Muscle layer of colon (tissue), 2 donors: Measurements from ENCODE around the gene IFIT2.
"Not testable (repeated sequence)": the region's sequence is repeated elsewhere in the genome, so short reads cannot be mapped to it uniquely, and the experiment has no call there.

Source experiments
- H3K27ac ChIP-seq: one replicate; pipeline ENCODE4 v1.7.0; 2013; ENCODE audit warnings: low read depth, mild to moderate bottlenecking, low read length, moderate library complexity
- H3K27me3 ChIP-seq, 2 donors: one replicate each; pipeline ENCODE4 v1.7.0; 2013; ENCODE audit warnings: low read length in 2 of 2, mild to moderate bottlenecking in 2 of 2; ENCODE audit not compliant: insufficient read depth in 2 of 2, control insufficient read depth in 1 of 2
- H3K36me3 ChIP-seq: one replicate; pipeline ENCODE4 v1.7.0; 2013; ENCODE audit warnings: mild to moderate bottlenecking, low read length; ENCODE audit not compliant: insufficient read depth
- H3K4me1 ChIP-seq: one replicate; pipeline ENCODE4 v1.7.0; 2013; ENCODE audit warnings: mild to moderate bottlenecking, low read length; ENCODE audit not compliant: insufficient read depth
- H3K4me3 ChIP-seq, 2 donors: one replicate each; pipeline ENCODE4 v1.7.0; 2013; ENCODE audit warnings: low read length in 2 of 2, low read depth in 1 of 2, mild to moderate bottlenecking in 1 of 2, moderate library complexity in 1 of 2
- H3K9ac ChIP-seq: one replicate; pipeline ENCODE4 v1.7.0; 2013; ENCODE audit warnings: low read length
- H3K9me3 ChIP-seq: one replicate; pipeline ENCODE4 v1.7.0; 2013; ENCODE audit warnings: mild to moderate bottlenecking, low read length
- donor health status: abdominal sarcoma.
- donor health status: Adenocarcinoma of cecum.

The IFIT2 gene

GRCh38 chr10:89309156-89310055 lies 7.6 kb downstream of the IFIT2 start:
- H3K9me3 ChIP-seq, result no peaks in the 10 kb centered on the region
- no peak overlapping the region for H3K27ac ChIP-seq
- no peak overlapping the region for H3K4me3 ChIP-seq
- H3K9ac ChIP-seq, result no peak overlapping the region
- H3K27me3 ChIP-seq, result no peaks in the 10 kb centered on the region
- H3K36me3 ChIP-seq, result peaks cover 19% of the 10 kb centered on the region
- H3K4me1 ChIP-seq, result no peaks in the 10 kb centered on the region

DNA sequence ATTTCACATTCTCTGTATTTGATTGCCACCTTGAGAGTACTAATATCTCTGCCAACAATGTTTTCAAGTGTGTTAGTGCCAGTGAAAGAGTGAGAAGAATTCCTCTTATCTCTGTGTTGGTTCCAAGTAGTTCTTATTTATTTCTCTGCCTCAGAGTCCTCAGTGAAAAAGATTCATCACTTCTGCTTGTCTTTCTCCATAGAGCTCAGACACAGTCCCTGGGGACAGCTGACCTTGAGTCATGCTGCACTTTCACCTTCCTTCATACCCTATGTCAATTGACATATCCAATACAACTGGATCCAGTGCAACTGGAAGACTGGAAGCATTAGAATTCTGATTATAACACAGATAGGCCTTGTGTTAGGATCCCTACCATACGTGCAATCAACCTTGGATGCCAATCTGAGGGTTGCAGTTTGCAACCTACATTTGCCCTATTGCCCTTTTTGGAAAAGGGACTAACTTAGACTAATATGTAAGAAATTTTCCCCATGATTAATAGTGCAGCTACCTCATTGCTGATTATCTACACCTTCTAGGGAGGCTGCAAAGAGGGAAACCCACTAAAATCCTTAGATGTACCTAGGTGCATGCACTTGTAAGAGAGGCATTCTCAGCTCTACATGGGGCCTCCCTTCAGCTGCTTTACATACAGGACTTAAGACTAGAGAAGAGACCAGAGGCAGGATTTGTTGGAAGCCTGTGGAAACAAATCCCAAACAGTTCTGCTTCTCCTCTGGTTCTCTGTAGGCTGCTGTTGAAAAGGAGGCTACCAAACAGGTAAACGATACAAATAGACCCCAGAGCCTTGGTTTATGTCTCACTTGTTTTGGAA lies 8.4 kb downstream of the IFIT2 start:
- Histone ChIP-seq H3K36me3 (peaks cover 19% of the 10 kb centered on the region), H3K4me1 (no peaks in the 10 kb centered on the region), H3K9ac (no peak overlapping the region), H3K27me3 (no peaks in the 10 kb centered on the region), H3K27ac (no peak overlapping the region), H3K9me3 (no peaks in the 10 kb centered on the region), H3K4me3 (no peak overlapping the region)

GRCh38 chr10:89312973-89313372 lies 11.1 kb downstream of the IFIT2 start:
- Histone ChIP-seq H3K27ac (no peak overlapping the region), H3K9me3 (no peaks in the 10 kb centered on the region), H3K4me1 (no peaks in the 10 kb centered on the region), H3K9ac (no peak overlapping the region), H3K4me3 (no peak overlapping the region), H3K36me3 (peaks cover 5% of the 10 kb centered on the region), H3K27me3 (no peaks in the 10 kb centered on the region)

DNA sequence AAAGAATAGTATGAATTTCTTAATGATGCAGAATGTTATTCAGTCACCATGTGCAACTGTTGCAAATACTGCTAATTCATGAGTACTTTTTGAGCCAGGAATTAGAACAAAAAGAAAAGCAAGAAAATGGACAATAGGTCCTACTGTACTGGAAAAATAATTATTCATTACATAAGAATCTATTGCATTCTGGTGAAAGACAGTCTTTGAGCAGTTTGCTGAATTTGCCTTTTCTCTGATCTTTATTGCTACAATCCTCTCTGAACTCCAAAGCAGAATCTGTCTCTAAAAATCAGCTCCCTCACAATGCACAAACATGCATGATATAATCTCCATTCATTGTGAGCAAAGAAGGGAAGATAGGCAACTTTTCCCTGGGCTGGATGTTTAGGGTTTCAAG lies 12.8 kb downstream of the IFIT2 start:
- no peaks in the 10 kb centered on the region for H3K27me3 ChIP-seq
- no peak overlapping the region for H3K27ac ChIP-seq
- no peaks in the 10 kb centered on the region for H3K9me3 ChIP-seq
- no peaks in the 10 kb centered on the region for H3K4me1 ChIP-seq
- H3K36me3 ChIP-seq, result no peaks in the 10 kb centered on the region
- no peak overlapping the region for H3K9ac ChIP-seq
- H3K4me3 ChIP-seq, result no peak overlapping the region

DNA sequence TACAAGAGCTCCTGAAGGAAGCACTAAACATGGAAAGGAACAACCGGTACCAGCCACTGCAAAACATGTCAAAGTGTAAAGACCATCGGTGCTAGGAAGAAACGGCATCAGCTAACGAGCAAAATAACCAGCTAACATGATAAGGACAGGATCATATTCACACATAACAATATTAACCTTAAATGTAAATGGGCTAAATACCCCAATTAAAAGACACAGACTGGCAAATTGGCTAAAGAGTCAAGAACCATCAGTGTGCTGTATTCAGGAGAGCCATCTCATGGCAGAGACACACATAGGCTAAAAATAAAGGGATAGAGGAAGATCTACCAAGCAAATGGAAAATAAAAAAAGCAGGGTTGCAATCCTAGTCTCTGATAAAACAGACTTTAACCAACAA lies 16.2 kb downstream of the IFIT2 start:
- not testable (repeated sequence) for H3K4me3 ChIP-seq, H3K9me3 ChIP-seq, H3K36me3 ChIP-seq, H3K27me3 ChIP-seq, H3K4me1 ChIP-seq, H3K27ac ChIP-seq, H3K9ac ChIP-seq

GRCh38 chr10:89325081-89325480 lies 23.2 kb downstream of the IFIT2 start:
- not testable (repeated sequence) for H3K9ac ChIP-seq, H3K36me3 ChIP-seq, H3K27me3 ChIP-seq, H3K4me3 ChIP-seq, H3K27ac ChIP-seq, H3K9me3 ChIP-seq
- H3K4me1 ChIP-seq, result peaks cover 20% of the 10 kb centered on the region

DNA sequence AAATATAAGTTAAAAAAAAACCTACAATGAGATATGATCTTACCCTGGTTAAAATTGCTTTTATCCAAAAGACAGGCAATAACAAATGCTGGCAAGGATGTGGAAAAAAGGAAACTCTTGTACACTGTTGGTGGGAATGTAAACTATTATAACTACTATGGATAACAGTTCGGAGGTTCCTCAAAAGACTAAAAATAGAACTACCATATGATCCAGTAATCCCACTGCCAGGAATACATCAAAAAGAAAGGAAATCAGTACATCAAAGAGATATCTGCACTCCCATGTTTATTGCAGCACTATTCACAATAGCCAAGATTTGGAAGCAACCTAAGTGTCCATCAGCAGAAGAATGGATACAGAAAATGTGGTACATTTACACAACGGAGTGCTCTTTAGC lies 24.0 kb downstream of the IFIT2 start:
- not testable (repeated sequence) for H3K27me3 ChIP-seq, H3K9ac ChIP-seq, H3K9me3 ChIP-seq, H3K27ac ChIP-seq, H3K36me3 ChIP-seq, H3K4me3 ChIP-seq
- peaks cover 28% of the 10 kb centered on the region for H3K4me1 ChIP-seq

DNA sequence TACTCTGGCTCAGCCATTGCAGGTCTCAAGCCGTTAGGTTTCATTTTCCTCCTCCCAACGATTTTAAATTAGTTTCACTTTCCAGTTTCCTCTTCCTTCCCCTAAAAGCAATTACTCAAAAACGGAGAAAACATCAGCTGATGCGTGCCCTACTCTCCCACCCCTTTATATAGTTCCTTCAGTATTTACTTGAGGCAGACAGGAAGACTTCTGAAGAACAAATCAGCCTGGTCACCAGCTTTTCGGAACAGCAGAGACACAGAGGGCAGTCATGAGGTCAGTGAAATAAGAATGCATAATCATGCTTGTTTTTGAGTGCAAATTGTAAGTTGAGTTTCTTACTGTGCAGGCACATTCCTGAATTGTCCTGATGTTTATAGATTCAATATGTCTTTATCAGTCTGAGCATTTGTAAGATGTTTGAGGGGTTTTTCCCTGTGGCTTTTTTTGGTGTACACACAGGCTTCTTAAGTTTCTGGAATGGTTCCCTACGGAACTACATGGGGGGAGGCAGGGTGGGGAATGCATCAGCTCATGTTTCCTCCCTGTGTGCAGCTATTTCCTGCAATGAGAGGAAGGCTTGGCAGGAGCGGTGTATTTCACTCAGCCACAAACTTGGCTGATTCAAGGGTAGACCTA lies 26.1 kb downstream of the IFIT2 start, which contains the start of gene IFIT3:
IFIT3 (plus strand) TSS at position 195 of the 639 bp plus-strand sequence; CDS start at position 272, 77 bp downstream.
- no peaks in the 10 kb centered on the region for H3K9me3 ChIP-seq
- H3K36me3 ChIP-seq, result no peaks in the 10 kb centered on the region
- H3K9ac ChIP-seq, result peak within 1 kb of the TSS; percentile 47
- H3K27me3 ChIP-seq, result no peaks in the 10 kb centered on the region
- H3K27ac ChIP-seq, result peak within 1 kb of the TSS; percentile 88
- H3K4me1 ChIP-seq, result peaks cover 37% of the 10 kb centered on the region
- peak within 1 kb of the TSS; percentile 24 to 85 for H3K4me3 ChIP-seq

DNA sequence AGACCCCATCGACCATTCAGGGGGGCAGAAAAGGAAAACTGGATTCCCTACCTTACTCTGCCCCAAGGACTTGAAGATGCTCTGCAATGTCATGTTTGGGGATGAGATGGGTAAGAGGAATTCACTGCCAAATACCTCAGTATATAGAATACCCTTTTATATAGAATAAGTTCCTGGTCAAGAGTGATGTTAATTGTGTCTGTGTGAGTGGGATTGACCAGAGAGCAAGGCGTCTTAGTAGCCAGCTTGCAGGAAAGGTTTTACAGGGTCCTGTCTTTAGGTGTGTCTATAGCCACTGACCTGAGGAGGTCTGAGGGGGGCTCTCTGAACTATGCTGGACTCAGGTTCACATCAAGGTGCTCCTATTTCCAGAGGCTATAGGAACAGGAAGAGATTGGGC lies 27.3 kb downstream of the IFIT2 start:
- H3K4me1 ChIP-seq, result peaks cover 49% of the 10 kb centered on the region
- no peak overlapping the region for H3K27ac ChIP-seq
- no peaks in the 10 kb centered on the region for H3K9me3 ChIP-seq
- H3K9ac ChIP-seq, result no peak overlapping the region
- no peaks in the 10 kb centered on the region for H3K27me3 ChIP-seq
- H3K4me3 ChIP-seq, result no peak overlapping the region
- H3K36me3 ChIP-seq, result no peaks in the 10 kb centered on the region

DNA sequence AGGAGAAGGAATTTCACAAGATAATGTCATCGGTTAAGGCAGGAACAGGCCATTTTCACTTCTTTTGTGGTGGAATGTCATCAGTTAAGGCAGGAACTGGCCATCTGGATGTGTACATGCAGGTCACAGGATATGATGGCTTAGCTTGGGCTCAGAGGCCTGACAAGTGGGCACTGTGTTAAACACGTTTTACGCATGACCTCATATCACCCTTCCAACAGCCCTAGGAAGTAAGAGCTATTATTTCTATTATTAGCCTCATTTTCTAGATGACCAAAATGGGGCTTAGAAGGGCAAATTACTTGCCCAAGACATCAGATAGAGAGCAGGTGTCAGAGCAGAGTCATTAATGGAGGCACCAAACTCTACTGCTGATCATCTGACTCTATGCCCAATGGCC lies 28.2 kb downstream of the IFIT2 start:
- not testable (repeated sequence) for H3K9ac ChIP-seq, H3K27ac ChIP-seq

GRCh38 chr10:89330537-89331212 lies 28.8 kb downstream of the IFIT2 start:
- no peaks in the 10 kb centered on the region for H3K9me3 ChIP-seq
- H3K27ac ChIP-seq, result no peak overlapping the region
- H3K4me3 ChIP-seq, result no peak overlapping the region
- no peaks in the 10 kb centered on the region for H3K27me3 ChIP-seq
- H3K4me1 ChIP-seq, result peaks cover 49% of the 10 kb centered on the region
- no peaks in the 10 kb centered on the region for H3K36me3 ChIP-seq
- H3K9ac ChIP-seq, result no peak overlapping the region

More for the DNA sequence above, 28.2 kb downstream of the IFIT2 start:
- H3K36me3 ChIP-seq, H3K4me3 ChIP-seq, H3K9me3 ChIP-seq, H3K27me3 ChIP-seq: not testable (repeated sequence)
- H3K4me1 ChIP-seq, result peaks cover 49% of the 10 kb centered on the region
